Measurements from ENCODE around the gene CNTLN.
"Not testable (repeated sequence)": the region's sequence is repeated elsewhere in the genome, so short reads cannot be mapped to it uniquely, and the experiment has no call there.

- TF ChIP-seq CTCF (IDR thresholded peaks at IDR 0.05; ENCODE audit: control extremely low read depth in 1 of 3, insufficient read depth in 1 of 3, low read depth in 1 of 3, low read length in 3 of 3); TCF12 (IDR thresholded peaks at IDR 0.05; ENCODE audit: low read depth, low read length); POLR2A (IDR thresholded peaks at IDR 0.05; ENCODE audit: control extremely low read depth in 1 of 2, low read depth in 2 of 2, low read length in 2 of 2); CHD1 (IDR thresholded peaks at IDR 0.05; ENCODE audit: low read depth, low read length); NRF1 (IDR thresholded peaks at IDR 0.05; ENCODE audit: low read depth, low read length); SP1 (IDR thresholded peaks at IDR 0.05; ENCODE audit: low read depth, low read length); TAF1 (IDR thresholded peaks at IDR 0.05; ENCODE audit: low read depth, low read length); E2F6 (IDR thresholded peaks at IDR 0.05); EP300 (IDR thresholded peaks at IDR 0.05; ENCODE audit: borderline replicate concordance in 1 of 2, low read depth in 2 of 2, low read length in 2 of 2); SIX5 (IDR thresholded peaks at IDR 0.05; ENCODE audit: low read depth, low read length); ATF2 (IDR thresholded peaks at IDR 0.05; ENCODE audit: low read length): not testable (repeated sequence)
Observed at GRCh38 chr9:17177496-17177895, 42.7 kb downstream of the CNTLN start.
